IMR-90 (cell line): ENCODE data around the gene ROBO1. TPM values are rescaled to one million over a fixed set of nuclear protein-coding genes. Genes with fewer than 3 reads are reported as not detected.

ENCODE experiments used
- ATAC-seq: fragments of 200-7000 bp; cut with Tn5 transposase; 2 replicates; pipeline ENCODE4 v1.9.1; 2020; ENCODE audit warnings: low read depth, mild to moderate bottlenecking, moderate library complexity
- BruUV-seq: library from RNA; stranded (reverse); fragments of 400-500 nt; replicated peaks from 2 replicates; lab custom pipeline; 2021; lab: Mats Ljungman, UMichigan
- CTCF ChIA-PET: fragments of 300-600 bp; formaldehyde crosslinking; extraction: SDS; loops from one replicate; lab custom pipeline; 2021; ENCODE audit warnings: antibody characterized with exemption; lab: Yijun Ruan, JAX
- POLR2A ChIA-PET: fragments of 300-600 bp; sonication (Branson Sonifier 250); formaldehyde crosslinking; loops from one replicate; lab custom pipeline; 2022; ENCODE audit warnings: antibody characterized with exemption; ENCODE audit not compliant: unreplicated experiment; lab: Charles Lee
- DNase-seq: peaks from one replicate; pipeline ENCODE4 v3.0.0; 2013
- H2AFZ ChIP-seq: replicated peaks from 2 replicates; pipeline ENCODE3; 2013; ENCODE audit warnings: low read length, mild to moderate bottlenecking; ENCODE audit not compliant: poor library complexity
- H2AK5ac ChIP-seq: 2 replicates; pipeline ENCODE4 v1.6.1; 2013; ENCODE audit warnings: low read depth, low read length, inconsistent platforms
- H2AK9ac ChIP-seq: replicated peaks from 2 replicates; pipeline ENCODE3; 2013; ENCODE audit warnings: mild to moderate bottlenecking, low read depth, low read length, moderate library complexity; ENCODE audit not compliant: poor library complexity
- H2BK120ac ChIP-seq: 2 replicates; pipeline ENCODE4 v1.6.1; 2013; ENCODE audit warnings: low read depth, low read length, inconsistent platforms
- H2BK15ac ChIP-seq: 3 replicates; pipeline ENCODE4 v1.6.1; 2013; ENCODE audit warnings: low read depth, low read length, inconsistent platforms
- H2BK20ac ChIP-seq: 2 replicates; pipeline ENCODE4 v1.6.1; 2013; ENCODE audit warnings: low read depth, mild to moderate bottlenecking, inconsistent platforms, low read length, moderate library complexity
- H2BK5ac ChIP-seq: 2 replicates; pipeline ENCODE4 v1.6.1; 2013; ENCODE audit warnings: mild to moderate bottlenecking, low read depth, low read length, inconsistent platforms; ENCODE audit not compliant: poor library complexity, severe bottlenecking
- H3K14ac ChIP-seq: replicated peaks from 2 replicates; pipeline ENCODE4 v1.6.1; 2013; ENCODE audit warnings: low read depth, low read length, inconsistent platforms
- H3K18ac ChIP-seq: 2 replicates; pipeline ENCODE4 v1.6.1; 2013; ENCODE audit warnings: low read depth, low read length, control low read depth
- H3K23ac ChIP-seq: 2 replicates; pipeline ENCODE4 v1.6.1; 2013; ENCODE audit warnings: low read depth, low read length, inconsistent platforms
- H3K27ac ChIP-seq: 2 replicates; pipeline ENCODE4 v1.5.1; 2013; ENCODE audit warnings: mild to moderate bottlenecking, control low read depth, low read length; ENCODE audit not compliant: insufficient read depth
- H3K27me3 ChIP-seq: 2 replicates; pipeline ENCODE4 v1.6.1; 2013; ENCODE audit warnings: low read length; ENCODE audit not compliant: control insufficient read depth, insufficient read depth
- H3K36me3 ChIP-seq: 2 replicates; pipeline ENCODE4 v1.6.1; 2013; ENCODE audit warnings: low read length, mixed read lengths; ENCODE audit not compliant: control insufficient read depth, insufficient read depth
- H3K4ac ChIP-seq: 2 replicates; pipeline ENCODE4 v1.6.1; 2013; ENCODE audit warnings: low read depth, low read length, inconsistent platforms
- H3K4me1 ChIP-seq: 2 replicates; pipeline ENCODE4 v1.6.1; 2013; ENCODE audit warnings: low read length, mixed read lengths; ENCODE audit not compliant: control insufficient read depth, insufficient read depth
- H3K4me2 ChIP-seq: 2 replicates; pipeline ENCODE4 v1.6.1; 2013; ENCODE audit warnings: low read depth, mild to moderate bottlenecking, control low read depth, low read length, moderate library complexity
- H3K4me3 ChIP-seq: 2 replicates; pipeline ENCODE4 v1.5.1; 2013; ENCODE audit warnings: low read depth, mild to moderate bottlenecking, control low read depth, low read length, moderate library complexity; ENCODE audit not compliant: insufficient read depth
- H3K56ac ChIP-seq: 2 replicates; pipeline ENCODE4 v1.6.1; 2013; ENCODE audit warnings: low read length, inconsistent platforms; ENCODE audit not compliant: insufficient read depth; ENCODE audit errors: extremely low read depth
- H3K79me1 ChIP-seq, 2 experiments: 2 replicates each; pipeline ENCODE4 v1.6.1; 2013; ENCODE audit warnings: low read length in 2 of 2, inconsistent platforms in 1 of 2, low read depth in 1 of 2
- H3K9ac ChIP-seq: 2 replicates; pipeline ENCODE4 v1.6.1; 2013; ENCODE audit warnings: low read depth, low read length, control low read depth
- H3K9me1 ChIP-seq: 2 replicates; pipeline ENCODE4 v1.6.1; 2013; ENCODE audit warnings: low read length, inconsistent platforms; ENCODE audit not compliant: insufficient read depth
- H3K9me3 ChIP-seq: 2 replicates; pipeline ENCODE4 v1.6.1; 2013; ENCODE audit warnings: low read length; ENCODE audit not compliant: control insufficient read depth, insufficient read depth
- H4K20me1 ChIP-seq: 2 replicates; pipeline ENCODE4 v1.6.1; 2013; ENCODE audit warnings: low read length, inconsistent platforms; ENCODE audit not compliant: insufficient read depth
- H4K5ac ChIP-seq: 2 replicates; pipeline ENCODE4 v1.6.1; 2013; ENCODE audit warnings: mild to moderate bottlenecking, low read depth, low read length, control low read depth
- H4K8ac ChIP-seq, 2 experiments: 2 replicates each; pipeline ENCODE4 v1.6.1; 2013; ENCODE audit warnings: low read depth in 2 of 2, low read length in 2 of 2, control low read depth in 1 of 2, inconsistent platforms in 1 of 2
- H4K91ac ChIP-seq: 2 replicates; pipeline ENCODE4 v1.6.1; 2013; ENCODE audit warnings: low read depth, low read length, inconsistent platforms; ENCODE audit not compliant: insufficient read depth
- BHLHE40 ChIP-seq: fragments of 150-350 bp; IDR thresholded peaks from 2 replicates; pipeline ENCODE4 v1.6.1; 2016; ENCODE audit warnings: mild to moderate bottlenecking, low read depth, low read length
- CHD1 ChIP-seq: IDR thresholded peaks from 2 replicates; pipeline ENCODE4 v1.6.1; 2012; ENCODE audit warnings: low read depth, low read length, improper control_type of control experiment
- CTCF ChIP-seq: conservative IDR thresholded peaks from 2 replicates; pipeline ENCODE4 v1.5.1; 2012; ENCODE audit warnings: mild to moderate bottlenecking, low read depth, low read length, improper control_type of control experiment
- FOS ChIP-seq: fragments of 150-350 bp; IDR thresholded peaks from 2 replicates; pipeline ENCODE4 v1.6.1; 2016; ENCODE audit warnings: low read depth, low read length
- MAFK ChIP-seq: IDR thresholded peaks from 2 replicates; pipeline ENCODE4 v1.6.1; 2012; ENCODE audit warnings: low read depth, low read length, improper control_type of control experiment
- MXI1 ChIP-seq: IDR thresholded peaks from 2 replicates; pipeline ENCODE4 v1.6.1; 2012; ENCODE audit warnings: low read depth, mild to moderate bottlenecking, low read length, moderate library complexity, borderline replicate concordance
- NFE2L2 ChIP-seq: fragments of 150-350 bp; IDR thresholded peaks from 2 replicates; pipeline ENCODE4 v1.6.1; 2016; ENCODE audit warnings: low read depth, mild to moderate bottlenecking, low read length
- RCOR1 ChIP-seq: IDR thresholded peaks from 2 replicates; pipeline ENCODE4 v1.6.1; 2012; ENCODE audit warnings: mild to moderate bottlenecking, low read length, improper control_type of control experiment; ENCODE audit not compliant: insufficient replicate concordance
- RFX5 ChIP-seq: IDR thresholded peaks from 2 replicates; pipeline ENCODE4 v1.8.0; 2012; ENCODE audit warnings: low read depth, mild to moderate bottlenecking, low read length, moderate library complexity
- SMC3 ChIP-seq: fragments of 150-350 bp; IDR thresholded peaks from 2 replicates; pipeline ENCODE4 v1.6.1; 2016; ENCODE audit warnings: low read depth, mild to moderate bottlenecking, antibody characterized with exemption, low read length, moderate library complexity
- USF2 ChIP-seq: fragments of 150-350 bp; IDR thresholded peaks from 2 replicates; pipeline ENCODE4 v1.6.1; 2017; ENCODE audit warnings: mild to moderate bottlenecking, antibody characterized with exemption, low read length, low read depth
- WGBS, 2 experiments: methylation state at CpG; one replicate each; pipeline versions ENCODE4 v1.1.5 to v1.1.7; 2013; ENCODE audit warnings: missing lambda C conversion rate in 2 of 2; ENCODE audit not compliant: insufficient read length in 1 of 2; ENCODE audit errors: extremely low coverage in 2 of 2; 5-methylcytosine and 5-hydroxymethylcytosine counted together
- dilution Hi-C: fragments of 300-500 bp; cut with HindIII; formaldehyde crosslinking; loops from one replicate; pipeline ENCODE4 v1.14.3; 2018; ENCODE audit warnings: low sequenced_read_pairs; ENCODE audit not compliant: unreplicated experiment
- in situ Hi-C: fragments of 300-500 bp; cut with MboI; formaldehyde crosslinking; loops from 3 replicates; pipeline ENCODE4 v1.14.3; 2019; ENCODE audit warnings: low sequenced_read_pairs, inconsistent platforms, mixed read lengths
- intact Hi-C: fragments of 100-400 bp; cut with micrococcal nuclease; formaldehyde crosslinking; loops from 2 replicates; pipeline ENCODE4 v1.10.0; 2022
- polyA plus RNA-seq, 3 experiments: library from polyadenylated mRNA; depleted of rRNA; stranded (reverse); fragments of >200 nt; gene quantifications; 2 replicates each; pipeline ENCODE4 v1.2.3, GENCODE V29; 2012; ENCODE audit warnings: low replicate concordance in 1 of 3
- total RNA-seq: library from RNA; depleted of rRNA; stranded (reverse); fragments of >200 nt; gene quantifications from 2 replicates; pipeline ENCODE4 v1.2.3, GENCODE V29; 2012

The ROBO1 gene
- total and polyA plus RNA-seq, 2 of the 4 experiments (the other 2 are of a cell fraction): 24.1 to 53.9 TPM

- Histone ChIP-seq H3K14ac (no peak overlapping the region), H4K91ac (no peak overlapping the region), H4K5ac (no peak overlapping the region), H3K18ac (no peak overlapping the region), H3K9me3 (no peaks in the 10 kb centered on the region), H3K4me1 (no peaks in the 10 kb centered on the region), H2AK9ac (no peak overlapping the region), H2BK120ac (no peak overlapping the region), H3K56ac (no peak overlapping the region), H3K4ac (no peak overlapping the region), H3K27ac (no peak overlapping the region), H2BK15ac (no peak overlapping the region), H3K27me3 (no peaks in the 10 kb centered on the region), H2AFZ (no peak overlapping the region), H2BK5ac (no peak overlapping the region), H2AK5ac (no peak overlapping the region), H3K23ac (no peak overlapping the region), H3K4me3 (no peak overlapping the region), H3K36me3 (no peaks in the 10 kb centered on the region), H2BK20ac (no peak overlapping the region), H4K20me1 (no peaks in the 10 kb centered on the region), H4K8ac (no peak overlapping the region), H3K9me1 (no peaks in the 10 kb centered on the region), H3K4me2 (no peak overlapping the region), H3K9ac (no peak overlapping the region), H3K79me1 (no peaks in the 10 kb centered on the region)
- ATAC-seq (no peak), DNase-seq (no peak)
- dilution Hi-C loops (no loop called here), in situ Hi-C loops (no loop called here), intact Hi-C loops (no loop called here)
- TF ChIP-seq RFX5 (no peak), USF2 (no peak), MAFK (no peak), BHLHE40 (no peak), CTCF (no peak), NFE2L2 (no peak), MXI1 (no peak), FOS (no peak), CHD1 (no peak), SMC3 (no peak), RCOR1 (no peak)
- ChIA-PET POLR2A (no interaction called here), CTCF (no interaction called here)
- no TSS peak for BruUV-seq
- no CpG with 5 or more reads among the region's 4 CpGs for WGBS, 2 experiments
Measured at GRCh38 chr3:79268422-79268821, 499.4 kb downstream of the ROBO1 start.
